Gastrocnemius medialis (tissue), 4 donors: ENCODE results near the gene PACS1. TPM values are rescaled to one million over a fixed set of nuclear protein-coding genes. Genes with fewer than 3 reads are reported as not detected.
"Not testable (repeated sequence)": the region's sequence is repeated elsewhere in the genome, so short reads cannot be mapped to it uniquely, and the experiment has no call there.

Source experiments
- ATAC-seq, 2 donors: fragments of 150-250 bp; one replicate each; pipeline ENCODE4 v1.9.1; 2016
- DNase-seq, 2 donors: peaks; one replicate each; pipeline ENCODE4 v3.0.0-alpha.2; 2019
- H3K27ac ChIP-seq, 4 donors: fragments of 200-600 bp; sonication (generic); 1 replicate in 1 of 4; 2 replicates in 3 of 4; pipeline ENCODE4 v1.5.1; 2016 to 2018; ENCODE audit warnings: mild to moderate bottlenecking in 2 of 4, moderate library complexity in 1 of 4
- H3K27me3 ChIP-seq, 3 donors: fragments of 200-600 bp; sonication (generic) in 2 of 3; 1 replicate in 1 of 3; 2 replicates in 2 of 3; pipeline versions ENCODE4 v1.5.1 to v1.6.0; 2016 to 2019; ENCODE audit warnings: mild to moderate bottlenecking in 1 of 3, moderate library complexity in 1 of 3
- H3K36me3 ChIP-seq, 2 donors: fragments of 200-600 bp; sonication (generic) in 1 of 2; one replicate each; pipeline ENCODE4 v1.5.1; 2017 to 2018
- H3K4me1 ChIP-seq, 2 donors: fragments of 200-600 bp; sonication (generic) in 1 of 2; one replicate each; pipeline ENCODE4 v1.5.1; 2016 to 2017; ENCODE audit warnings: mild to moderate bottlenecking in 2 of 2
- H3K4me3 ChIP-seq, 4 donors: fragments of 200-600 bp; sonication (generic) in 3 of 4; 1 replicate in 1 of 4; 2 replicates in 3 of 4; pipeline ENCODE4 v1.5.1; 2016 to 2019; ENCODE audit warnings: mild to moderate bottlenecking in 2 of 4
- H3K9me3 ChIP-seq, 3 donors: fragments of 200-600 bp; sonication (generic) in 2 of 3; 1 replicate in 1 of 3; 2 replicates in 2 of 3; pipeline ENCODE4 v1.5.1; 2016 to 2019
- CTCF ChIP-seq, 5 experiments: fragments of 450-650 bp in 3 of 5; fragments of 200-600 bp in 2 of 5; sonication (generic) in 2 of 5; IDR thresholded peaks in 4 of 5; conservative IDR thresholded peaks in 1 of 5; 1 replicate in 4 of 5; 2 replicates in 1 of 5; pipeline ENCODE4 v1.5.1; 2016 to 2019; ENCODE audit warnings: antibody characterized with exemption in 5 of 5, mild to moderate bottlenecking in 3 of 5, moderate library complexity in 3 of 5
- POLR2A ChIP-seq, 2 donors: fragments of 450-650 bp; IDR thresholded peaks; one replicate each; pipeline ENCODE4 v1.6.1; 2017; ENCODE audit warnings: antibody characterized with exemption in 2 of 2, mild to moderate bottlenecking in 2 of 2, moderate library complexity in 2 of 2
- in situ Hi-C, 4 donors: fragments of 200-750 bp; cut with MboI; loops; one replicate each; pipeline versions ENCODE4 v1.15.0 to v1.8.0; 2017; ENCODE audit warnings: low sequenced_read_pairs in 4 of 4
- intact Hi-C: fragments of 100-400 bp; cut with DNase I; formaldehyde crosslinking; loops from one replicate; pipeline ENCODE4 v1.15.1; 2023; ENCODE audit warnings: low total_unique reads
- total RNA-seq, 4 donors: library from RNA; depleted of rRNA; stranded (reverse); fragments of >200 nt; gene quantifications; one replicate each; pipeline versions ENCODE4 v1.1.0 to v1.2.3, GENCODE V29; 2016

PACS1 gene
- total RNA-seq, 4 donors from 2014 or later: 6.6 to 20.4 (median 16.9) TPM

- DNase-seq (no peak), ATAC-seq (no peak)
- in situ Hi-C loops (no loop called here), intact Hi-C loops (no loop called here)
- no peak for TF ChIP-seq CTCF (IDR thresholded peaks at IDR 0.05 in 4 of 5, conservative IDR thresholded peaks at IDR 0.05 in 1 of 5)
- no peak for TF ChIP-seq POLR2A (IDR thresholded peaks at IDR 0.05)
- Histone ChIP-seq H3K9me3 (no peaks in the 10 kb centered on the region), H3K4me3 (no peak overlapping the region), H3K36me3 (peaks cover 0 to 1% of the 10 kb centered on the region in 2 donors), H3K27me3 (no peaks in the 10 kb centered on the region), H3K4me1 (no peaks in the 10 kb centered on the region), H3K27ac (no peak overlapping the region)
Observed at GRCh38 chr11:66247295-66247694, 177.2 kb downstream of the PACS1 start.

- Histone ChIP-seq H3K27me3 (no peaks in the 10 kb centered on the region), H3K9me3 (no peaks in the 10 kb centered on the region), H3K4me1 (no peaks in the 10 kb centered on the region), H3K36me3 (no peaks in the 10 kb centered on the region), H3K27ac (no peak overlapping the region), H3K4me3 (no peak overlapping the region)
- in situ Hi-C loops: no loop called here
- no peak for DNase-seq
- ATAC-seq: no peak
- intact Hi-C loops: no loop called here
- TF ChIP-seq CTCF (IDR thresholded peaks at IDR 0.05 in 4 of 5, conservative IDR thresholded peaks at IDR 0.05 in 1 of 5) (no peak), POLR2A (IDR thresholded peaks at IDR 0.05) (no peak)
Observed at GRCh38 chr11:66247801-66248200, 177.7 kb downstream of the PACS1 start.

- intact Hi-C loops: no loop called here
- no peaks in the 10 kb centered on the region for H3K36me3 ChIP-seq
- H3K4me3 ChIP-seq: no peak overlapping the region
- TF ChIP-seq CTCF (IDR thresholded peaks at IDR 0.05 in 4 of 5, conservative IDR thresholded peaks at IDR 0.05 in 1 of 5): no peak
- DNase-seq (no peak), ATAC-seq (no peak)
- in situ Hi-C loops: no loop called here
- no peaks in the 10 kb centered on the region for H3K4me1 ChIP-seq
- no peaks in the 10 kb centered on the region for H3K9me3 ChIP-seq
- no peak overlapping the region for H3K27ac ChIP-seq
- H3K27me3 ChIP-seq: no peaks in the 10 kb centered on the region
Observed at GRCh38 chr11:66248903-66249302, 178.8 kb downstream of the PACS1 start.

GRCh38 chr11:66251809-66252208 lies 181.7 kb downstream of the PACS1 start:
- ATAC-seq: no peak
- H3K9me3 ChIP-seq: no peaks in the 10 kb centered on the region
- peaks cover 0 to 3% of the 10 kb centered on the region in 2 donors for H3K4me1 ChIP-seq
- H3K27me3 ChIP-seq: no peaks in the 10 kb centered on the region
- in situ Hi-C loops: no loop called here
- TF ChIP-seq POLR2A (IDR thresholded peaks at IDR 0.05) (no peak), CTCF (IDR thresholded peaks at IDR 0.05 in 4 of 5, conservative IDR thresholded peaks at IDR 0.05 in 1 of 5) (no peak)
- H3K27ac ChIP-seq: no peak overlapping the region
- H3K36me3 ChIP-seq: no peaks in the 10 kb centered on the region
- no peak for DNase-seq
- intact Hi-C loops: no loop called here
- H3K4me3 ChIP-seq: no peak overlapping the region

- in situ Hi-C loops, H3K9me3 ChIP-seq, DNase-seq, H3K27ac ChIP-seq, H3K27me3 ChIP-seq, H3K4me3 ChIP-seq, H3K4me1 ChIP-seq, H3K36me3 ChIP-seq, intact Hi-C loops, ATAC-seq: not testable (repeated sequence)
Observed at GRCh38 chr11:66253081-66253480, 183.0 kb downstream of the PACS1 start.
